Lower lobe of right lung (tissue), 2 donors: ENCODE data around the gene PDK1. TPM values are rescaled to one million over a fixed set of nuclear protein-coding genes. Genes with fewer than 3 reads are reported as not detected.
"Not testable (repeated sequence)": the region's sequence is repeated elsewhere in the genome, so short reads cannot be mapped to it uniquely, and the experiment has no call there.

Source experiments
- ATAC-seq, 2 donors: fragments of 200-7000 bp; cut with Tn5 transposase; one replicate each; pipeline ENCODE4 v1.9.1; 2020 to 2022; ENCODE audit warnings: mild to moderate bottlenecking in 2 of 2, moderate library complexity in 2 of 2
- DNase-seq: peaks from one replicate; pipeline ENCODE4 v3.0.0-alpha.2; 2020
- H3K27ac ChIP-seq: fragments of 200-600 bp; one replicate; pipeline ENCODE4 v1.8.0; 2022
- H3K27me3 ChIP-seq: fragments of 200-600 bp; one replicate; pipeline ENCODE4 v1.8.0; 2022; ENCODE audit warnings: low read depth
- H3K36me3 ChIP-seq: fragments of 200-600 bp; one replicate; pipeline ENCODE4 v1.8.0; 2022; ENCODE audit warnings: mild to moderate bottlenecking
- H3K4me1 ChIP-seq: fragments of 200-600 bp; one replicate; pipeline ENCODE4 v1.8.0; 2022
- H3K4me3 ChIP-seq: fragments of 200-600 bp; one replicate; pipeline ENCODE4 v1.8.0; 2022; ENCODE audit warnings: mild to moderate bottlenecking
- H3K9me3 ChIP-seq: fragments of 200-600 bp; one replicate; pipeline ENCODE4 v1.8.0; 2022
- intact Hi-C: fragments of 100-400 bp; cut with DNase I; formaldehyde crosslinking; loops from one replicate; pipeline ENCODE4 v1.11.0; 2022
- total RNA-seq: library from RNA; stranded (reverse); fragmentation: NEBNext Ultra II Directional; extraction: Animal tissue kit (Norgen Biotek cat#: 25700); gene quantifications from one replicate; pipeline ENCODE4 v1.2.1, GENCODE V29; 2021
- TF ChIP-seq, protein P1 (sequence below): fragments of 200-600 bp; IDR thresholded peaks from one replicate; pipeline ENCODE4 v1.8.0; 2022; ENCODE audit warnings: antibody characterized with exemption, mild to moderate bottlenecking
- donor health status: DM: no; HTN: yes; CAD: no; lungs with severe emphysema.

PDK1 gene
- total RNA-seq, 1 donor from 2014 or later = 9.5 TPM

- Histone ChIP-seq H3K4me1 (no peaks in the 10 kb centered on the region), H3K27me3 (no peaks in the 10 kb centered on the region), H3K27ac (no peak overlapping the region), H3K4me3 (no peak overlapping the region), H3K36me3 (no peaks in the 10 kb centered on the region), H3K9me3 (no peaks in the 10 kb centered on the region)
- no peak for DNase-seq
- TF ChIP-seq, protein P1, sequence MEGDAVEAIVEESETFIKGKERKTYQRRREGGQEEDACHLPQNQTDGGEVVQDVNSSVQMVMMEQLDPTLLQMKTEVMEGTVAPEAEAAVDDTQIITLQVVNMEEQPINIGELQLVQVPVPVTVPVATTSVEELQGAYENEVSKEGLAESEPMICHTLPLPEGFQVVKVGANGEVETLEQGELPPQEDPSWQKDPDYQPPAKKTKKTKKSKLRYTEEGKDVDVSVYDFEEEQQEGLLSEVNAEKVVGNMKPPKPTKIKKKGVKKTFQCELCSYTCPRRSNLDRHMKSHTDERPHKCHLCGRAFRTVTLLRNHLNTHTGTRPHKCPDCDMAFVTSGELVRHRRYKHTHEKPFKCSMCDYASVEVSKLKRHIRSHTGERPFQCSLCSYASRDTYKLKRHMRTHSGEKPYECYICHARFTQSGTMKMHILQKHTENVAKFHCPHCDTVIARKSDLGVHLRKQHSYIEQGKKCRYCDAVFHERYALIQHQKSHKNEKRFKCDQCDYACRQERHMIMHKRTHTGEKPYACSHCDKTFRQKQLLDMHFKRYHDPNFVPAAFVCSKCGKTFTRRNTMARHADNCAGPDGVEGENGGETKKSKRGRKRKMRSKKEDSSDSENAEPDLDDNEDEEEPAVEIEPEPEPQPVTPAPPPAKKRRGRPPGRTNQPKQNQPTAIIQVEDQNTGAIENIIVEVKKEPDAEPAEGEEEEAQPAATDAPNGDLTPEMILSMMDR = no peak
- intact Hi-C loops = no loop called here
- no peak for ATAC-seq
Observed at GRCh38 chr2:172545408-172546075, 10.3 kb upstream of the PDK1 start.

GRCh38 chr2:172549131-172549530 is 6.8 kb upstream of the PDK1 start:
- no peak overlapping the region for H3K27ac ChIP-seq
- TF ChIP-seq, protein P1 = no peak
- intact Hi-C loops = no loop called here
- no peak for ATAC-seq
- no peaks in the 10 kb centered on the region for H3K27me3 ChIP-seq
- H3K9me3 ChIP-seq = no peaks in the 10 kb centered on the region
- DNase-seq = no peak
- no peaks in the 10 kb centered on the region for H3K36me3 ChIP-seq
- no peak overlapping the region for H3K4me3 ChIP-seq
- no peaks in the 10 kb centered on the region for H3K4me1 ChIP-seq

DNA sequence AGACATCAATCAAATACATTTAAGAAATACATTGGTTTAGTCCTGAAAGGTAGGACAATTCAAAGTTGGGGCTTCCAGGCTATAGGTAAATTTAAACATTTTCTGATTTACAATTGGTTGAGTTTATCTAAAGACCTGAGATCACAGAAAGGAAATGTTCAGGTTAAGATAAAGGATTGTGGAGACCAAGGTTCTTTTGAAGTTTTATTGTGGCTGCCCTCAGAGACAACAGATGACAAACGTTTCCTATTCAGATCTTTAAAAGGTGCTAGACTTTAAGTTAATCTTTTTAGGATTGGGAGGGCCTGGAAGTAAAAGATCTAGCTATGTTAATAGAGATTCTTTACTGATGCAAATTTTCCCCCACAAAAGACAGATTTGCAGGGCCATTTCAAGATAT is 6.1 kb upstream of the PDK1 start:
- H3K4me3 ChIP-seq, DNase-seq, H3K9me3 ChIP-seq, H3K4me1 ChIP-seq, intact Hi-C loops, H3K27ac ChIP-seq, H3K36me3 ChIP-seq, H3K27me3 ChIP-seq, ATAC-seq: not testable (repeated sequence)

DNA sequence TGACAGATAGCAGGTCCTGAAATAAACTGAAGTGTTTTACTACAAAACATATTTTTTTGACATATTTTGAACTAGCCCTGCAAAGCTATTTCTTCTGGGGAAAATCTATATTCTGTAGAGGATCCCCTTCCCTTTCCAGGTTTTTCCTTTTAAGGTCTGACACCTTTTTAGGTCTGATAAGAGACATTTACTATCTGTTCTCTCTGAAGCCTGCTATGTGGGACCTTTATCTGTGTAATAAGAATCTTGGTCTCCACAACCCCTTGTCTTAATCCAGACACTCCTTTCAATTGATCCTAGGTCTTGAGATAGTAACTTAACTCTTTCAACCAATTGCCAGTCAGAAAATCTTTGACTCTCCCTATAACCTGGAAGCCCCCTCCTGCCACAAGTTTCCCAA is 5.5 kb upstream of the PDK1 start:
- TF ChIP-seq, protein P1 = no peak
- H3K4me1 ChIP-seq = peaks cover 7% of the 10 kb centered on the region
- H3K27me3 ChIP-seq = no peaks in the 10 kb centered on the region
- no peak for DNase-seq
- ATAC-seq = no peak
- H3K36me3 ChIP-seq = no peaks in the 10 kb centered on the region
- no peak overlapping the region for H3K27ac ChIP-seq
- H3K4me3 ChIP-seq = no peak overlapping the region
- intact Hi-C loops = no loop called here
- no peaks in the 10 kb centered on the region for H3K9me3 ChIP-seq

- intact Hi-C loops = no loop called here
- peaks cover 7% of the 10 kb centered on the region for H3K4me1 ChIP-seq
- H3K4me3 ChIP-seq = no peak overlapping the region
- no peaks in the 10 kb centered on the region for H3K36me3 ChIP-seq
- DNase-seq (no peak), ATAC-seq (no peak)
- H3K9me3 ChIP-seq = no peaks in the 10 kb centered on the region
- H3K27ac ChIP-seq = no peak overlapping the region
- H3K27me3 ChIP-seq = no peaks in the 10 kb centered on the region
- TF ChIP-seq, protein P1 = no peak
Observed at GRCh38 chr2:172551271-172551670, 4.6 kb upstream of the PDK1 start.

- Histone ChIP-seq H3K36me3 (no peaks in the 10 kb centered on the region), H3K27ac (no peak overlapping the region), H3K4me3 (no peak overlapping the region), H3K27me3 (no peaks in the 10 kb centered on the region), H3K9me3 (no peaks in the 10 kb centered on the region), H3K4me1 (peaks cover 14% of the 10 kb centered on the region)
- TF ChIP-seq, protein P1 = no peak
- intact Hi-C loops = no loop called here
- ATAC-seq (no peak), DNase-seq (no peak)
Observed at GRCh38 chr2:172552547-172553291, 3.2 kb upstream of the PDK1 start.
